ENCODE measurements around the gene LECT2.

GRCh38 chr5:135920199-135920598 lies 34.6 kb downstream of the LECT2 start:
- TF ChIP-seq SUZ12 (IDR thresholded peaks at IDR 0.05; ENCODE audit: extremely low read depth, insufficient read depth, insufficient read length) (no peak), ZNF274 (IDR thresholded peaks at IDR 0.05; ENCODE audit: low read depth, low read length) (no peak), YY1 (IDR thresholded peaks at IDR 0.05; ENCODE audit: insufficient read depth, insufficient read length) (no peak)

Measured in NT2/D1 (cell line).